Activated naive CD4-positive, alpha-beta T cell treated with anti-CD3 and anti-CD28 coated beads, Interleukin-2, amount 50 U/mL, for 16 hours (primary cell): ENCODE measurements around the gene SLCO2B1.

ENCODE experiments used
- DNase-seq: peaks from one replicate; pipeline ENCODE4 v3.0.0-alpha.2; 2020

SLCO2B1 gene

DNA sequence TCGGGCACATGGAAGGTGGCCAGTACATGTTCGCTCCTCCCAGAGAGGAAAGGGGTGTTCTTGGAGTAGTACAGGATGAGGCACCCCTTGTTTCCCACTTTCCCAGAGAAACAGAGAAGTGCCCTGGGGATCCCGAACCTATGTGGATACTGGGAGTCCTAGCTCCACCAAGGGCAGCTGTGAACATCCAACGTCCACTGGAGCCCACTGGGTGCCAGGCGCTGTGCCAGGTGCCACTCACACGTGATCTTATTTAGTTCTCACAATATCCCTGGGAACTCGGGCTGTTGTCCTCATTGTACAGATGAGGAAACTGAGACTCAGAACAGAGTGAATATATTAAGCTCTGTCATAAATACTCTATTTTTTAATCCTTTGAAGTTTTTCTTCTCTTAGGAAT is 12.0 kb downstream of the SLCO2B1 start:
- no peak for DNase-seq

DNA sequence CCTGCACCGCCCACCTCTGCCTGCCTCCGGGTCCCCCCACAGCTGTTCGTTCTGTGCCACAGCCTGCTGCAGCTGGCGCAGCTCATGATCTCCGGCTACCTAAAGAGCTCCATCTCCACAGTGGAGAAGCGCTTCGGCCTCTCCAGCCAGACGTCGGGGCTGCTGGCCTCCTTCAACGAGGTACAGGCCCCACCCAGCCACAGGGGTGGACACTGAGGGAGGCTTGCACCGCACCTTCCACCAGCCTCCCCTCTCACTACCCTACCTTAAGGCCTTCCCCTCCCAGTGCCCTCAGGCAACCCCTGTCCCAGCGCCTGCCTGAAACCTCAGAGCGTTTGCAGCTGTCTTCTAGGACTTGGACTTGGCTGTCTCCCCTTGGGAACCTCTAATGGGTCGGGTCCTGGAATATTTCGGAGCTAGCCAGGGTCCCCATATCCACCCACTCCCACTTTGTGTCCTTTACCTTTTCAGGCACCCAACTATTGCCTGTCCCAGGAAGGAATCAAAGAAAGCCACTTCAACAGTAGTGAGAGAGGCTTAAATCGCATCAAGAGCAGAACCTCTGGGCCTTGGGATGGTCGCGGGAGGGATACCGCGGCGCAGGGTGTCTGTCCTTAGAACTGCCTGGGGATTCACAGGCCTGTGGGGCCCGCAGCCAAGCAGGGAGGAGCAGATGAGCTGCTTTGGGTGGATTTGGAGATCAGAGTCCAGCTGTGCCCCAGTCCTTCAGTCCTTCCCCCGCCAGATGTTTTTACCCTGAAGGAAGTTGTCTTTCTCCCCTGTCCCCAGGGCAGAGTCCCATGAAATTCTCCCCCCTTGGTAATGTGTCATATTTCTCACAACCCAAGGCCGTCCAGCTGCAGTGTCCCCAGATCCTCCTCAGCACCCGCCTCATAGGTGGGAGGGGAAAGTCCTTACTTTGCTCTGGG is 13.3 kb downstream of the SLCO2B1 start:
- DNase-seq, result no peak

DNA sequence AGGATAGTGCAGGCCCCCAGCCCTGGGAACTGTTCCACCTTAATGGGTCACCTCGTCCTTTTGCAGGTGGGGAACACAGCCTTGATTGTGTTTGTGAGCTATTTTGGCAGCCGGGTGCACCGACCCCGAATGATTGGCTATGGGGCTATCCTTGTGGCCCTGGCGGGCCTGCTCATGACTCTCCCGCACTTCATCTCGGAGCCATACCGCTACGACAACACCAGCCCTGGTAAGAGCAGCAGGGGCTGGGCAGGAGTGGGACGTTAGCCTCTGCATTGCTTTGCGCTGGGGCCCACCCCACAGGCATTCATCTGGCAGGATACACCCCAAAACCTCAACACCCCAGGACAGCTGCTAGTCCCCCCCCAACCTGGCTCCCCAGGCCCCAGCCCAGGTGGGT is 14.8 kb downstream of the SLCO2B1 start:
- no peak for DNase-seq

DNA sequence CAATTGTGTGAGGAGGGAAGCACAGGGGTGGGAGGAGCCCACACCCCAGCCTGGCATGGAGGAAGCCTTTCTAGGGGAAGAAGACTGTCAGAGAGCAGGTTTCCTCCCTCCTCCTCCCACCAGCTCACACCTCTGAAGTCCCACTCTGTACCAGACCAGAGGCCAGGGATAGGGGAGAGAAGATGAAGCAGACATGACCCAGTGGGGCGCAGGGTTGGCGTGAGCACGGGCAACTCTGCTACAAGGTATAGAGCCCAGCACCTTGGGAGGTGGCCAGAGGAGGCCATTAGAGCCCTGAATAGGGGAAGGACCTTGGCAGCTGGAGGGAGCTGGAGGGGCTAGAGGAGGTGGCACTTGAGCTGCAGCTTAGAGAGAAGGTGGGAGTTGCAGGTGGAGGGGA is 15.9 kb downstream of the SLCO2B1 start:
- no peak for DNase-seq

DNA sequence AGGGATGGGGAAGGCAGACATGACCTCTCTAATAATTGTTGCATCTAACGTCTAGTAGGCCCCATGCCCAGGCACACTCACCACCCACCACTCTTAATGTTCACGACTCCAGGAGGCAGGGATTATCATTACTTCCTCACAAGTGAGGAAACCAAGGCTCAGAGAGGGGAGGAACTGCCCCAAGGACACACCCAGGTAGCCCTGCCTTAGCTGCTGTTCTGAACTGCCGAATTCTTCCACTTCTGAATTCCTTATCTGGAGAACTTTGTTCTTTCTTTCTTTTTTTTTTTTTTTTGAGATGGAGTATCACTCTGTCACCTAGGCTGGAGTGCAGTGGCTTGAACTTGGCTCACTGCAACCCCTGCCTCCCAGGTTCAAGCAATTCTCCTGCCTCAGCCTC is 16.7 kb downstream of the SLCO2B1 start:
- no peak for DNase-seq

DNA sequence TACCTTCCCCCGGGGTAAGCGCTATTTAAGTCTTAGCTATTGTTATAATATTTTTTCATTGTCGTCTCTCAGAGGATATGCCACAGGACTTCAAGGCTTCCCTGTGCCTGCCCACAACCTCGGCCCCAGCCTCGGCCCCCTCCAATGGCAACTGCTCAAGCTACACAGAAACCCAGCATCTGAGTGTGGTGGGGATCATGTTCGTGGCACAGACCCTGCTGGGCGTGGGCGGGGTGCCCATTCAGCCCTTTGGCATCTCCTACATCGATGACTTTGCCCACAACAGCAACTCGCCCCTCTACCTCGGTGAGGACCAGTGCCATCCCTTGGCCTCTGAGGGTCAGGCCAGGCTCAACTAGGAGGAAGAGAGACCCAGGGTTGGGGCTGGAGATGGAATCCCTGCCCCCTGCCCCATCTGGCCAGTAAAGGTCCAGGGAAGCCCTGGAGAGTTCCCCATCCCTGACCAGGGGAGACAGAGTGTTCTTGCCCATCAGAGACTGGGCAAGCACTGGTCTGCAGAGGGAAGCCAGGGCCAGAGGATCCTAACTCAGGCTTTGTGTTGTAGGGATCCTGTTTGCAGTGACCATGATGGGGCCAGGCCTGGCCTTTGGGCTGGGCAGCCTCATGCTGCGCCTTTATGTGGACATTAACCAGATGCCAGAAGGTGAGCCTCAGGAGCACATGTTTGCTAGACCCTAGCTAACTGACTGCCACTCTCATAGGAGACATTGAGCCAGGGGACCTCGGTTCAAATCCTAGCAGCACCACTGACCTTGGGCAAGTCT is 18.4 kb downstream of the SLCO2B1 start:
- DNase-seq, result no peak

DNA sequence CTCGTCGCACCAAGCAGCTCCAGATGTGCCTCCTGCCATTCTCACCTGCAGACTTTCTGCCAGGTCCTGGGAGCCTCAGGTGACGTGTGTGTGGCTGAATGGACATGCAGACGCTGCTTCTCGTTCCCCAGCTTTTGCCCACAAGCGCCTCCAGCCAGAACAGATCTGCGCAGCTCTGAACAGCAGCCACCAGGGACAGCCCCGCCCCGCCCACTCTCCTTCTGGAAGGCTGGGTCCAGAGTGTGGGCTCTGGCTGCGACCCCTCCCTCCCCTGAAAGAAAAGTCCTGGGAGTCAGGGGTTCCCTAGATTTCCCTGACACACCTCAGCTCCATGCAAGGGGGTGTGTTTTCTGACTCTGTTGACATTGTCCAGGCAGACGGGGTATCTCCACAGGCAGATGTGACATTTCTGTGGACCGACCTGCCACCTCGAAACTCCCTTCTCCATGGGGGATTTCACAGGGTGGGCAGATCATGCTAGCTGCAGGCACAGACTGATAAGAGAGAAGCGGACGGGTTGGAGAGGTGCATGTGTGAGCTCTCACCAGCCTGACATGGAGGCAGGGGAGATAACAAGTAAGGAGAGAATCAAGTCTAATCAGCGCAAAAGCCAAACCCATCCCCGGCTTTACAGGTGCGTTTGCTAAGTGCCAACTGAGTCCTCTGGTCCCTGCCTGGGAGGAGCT is 19.8 kb downstream of the SLCO2B1 start:
- DNase-seq, result no peak

GRCh38 chr11:75173336-75173735 is 22.4 kb downstream of the SLCO2B1 start:
- DNase-seq, result no peak

DNA sequence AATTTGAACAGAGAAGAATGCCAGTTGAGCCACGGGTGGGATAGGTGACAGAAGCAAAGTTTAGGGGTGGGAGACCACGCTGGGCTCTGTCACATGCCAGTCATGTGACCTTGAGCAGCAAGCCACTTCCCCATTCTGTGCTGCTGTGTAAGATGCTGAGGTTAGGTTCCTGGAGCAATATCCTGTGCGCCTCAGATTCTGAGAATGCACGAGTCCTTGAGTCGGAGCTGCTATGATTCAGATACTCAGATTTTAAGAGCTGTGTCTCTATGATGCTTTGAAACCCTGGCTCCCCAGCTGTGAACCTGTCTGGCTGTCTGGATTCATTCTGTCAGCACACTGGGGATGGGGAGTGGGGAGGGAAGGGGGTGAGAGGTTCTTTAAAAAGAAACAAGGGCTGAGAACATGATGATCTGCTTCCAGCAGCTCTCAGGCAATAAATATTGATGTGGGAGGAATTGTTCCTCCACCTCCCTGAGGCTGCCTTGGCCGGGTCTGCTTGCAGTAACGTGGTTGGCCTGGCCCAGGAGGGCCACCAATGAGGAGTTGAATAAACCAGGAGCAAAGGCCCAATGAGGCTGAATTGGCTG is 24.0 kb downstream of the SLCO2B1 start:
- no peak for DNase-seq

DNA sequence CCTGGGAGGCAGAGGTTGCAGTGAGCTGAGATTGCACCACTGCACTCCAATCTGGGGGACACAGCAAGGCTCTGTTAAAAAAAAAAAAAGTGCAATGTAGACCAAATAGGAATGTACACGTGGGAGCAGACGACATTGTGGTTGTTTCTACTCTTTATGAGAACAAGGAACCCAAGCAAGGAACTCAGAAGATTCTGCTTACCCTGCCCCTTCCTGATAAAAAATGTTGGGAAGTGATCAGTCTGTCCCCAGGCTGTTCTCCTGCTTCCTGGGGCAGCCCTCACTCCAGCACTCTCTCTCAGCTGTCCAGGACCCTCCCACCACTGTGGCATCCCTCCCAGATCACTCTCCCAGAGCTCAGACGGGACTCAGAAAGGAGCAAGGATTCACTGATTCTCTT is 31.8 kb downstream of the SLCO2B1 start:
- no peak for DNase-seq

- DNase-seq, result no peak
Observed at GRCh38 chr11:75184051-75184450, 33.1 kb downstream of the SLCO2B1 start.

DNA sequence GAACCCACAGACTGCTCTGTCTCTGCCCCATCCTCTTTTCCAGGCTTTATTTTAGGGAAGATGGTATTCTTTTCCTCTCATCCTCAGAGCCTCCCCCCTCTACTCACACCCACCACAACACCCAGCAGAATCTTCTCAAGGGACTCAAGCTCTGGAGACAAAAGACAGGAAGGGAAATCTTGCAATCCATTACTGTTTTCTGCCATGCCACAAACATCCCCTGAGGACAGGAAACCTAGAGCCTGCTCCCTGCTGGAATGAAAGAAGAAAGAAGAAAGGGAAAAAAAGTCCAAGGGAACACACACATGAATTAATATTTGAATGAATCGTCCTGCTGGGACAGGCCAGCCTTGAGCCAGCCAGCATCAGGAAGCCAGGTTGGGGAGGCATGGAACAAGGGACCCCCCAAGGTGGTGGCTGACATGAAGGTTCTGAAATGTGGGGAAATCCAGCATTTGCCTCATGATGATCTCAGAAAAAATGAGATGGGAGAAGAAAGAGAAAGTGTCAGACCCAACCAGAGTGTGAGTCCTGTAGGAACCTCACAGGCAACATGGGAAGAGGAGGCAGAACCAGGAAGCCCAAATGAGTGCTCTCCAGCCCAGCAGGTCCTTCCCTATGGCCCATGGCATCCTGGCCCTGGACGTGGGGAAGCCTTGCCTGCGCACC is 34.0 kb downstream of the SLCO2B1 start:
- DNase-seq, result no peak

GRCh38 chr11:75185866-75186265 is 35.0 kb downstream of the SLCO2B1 start:
- no peak for DNase-seq

DNA sequence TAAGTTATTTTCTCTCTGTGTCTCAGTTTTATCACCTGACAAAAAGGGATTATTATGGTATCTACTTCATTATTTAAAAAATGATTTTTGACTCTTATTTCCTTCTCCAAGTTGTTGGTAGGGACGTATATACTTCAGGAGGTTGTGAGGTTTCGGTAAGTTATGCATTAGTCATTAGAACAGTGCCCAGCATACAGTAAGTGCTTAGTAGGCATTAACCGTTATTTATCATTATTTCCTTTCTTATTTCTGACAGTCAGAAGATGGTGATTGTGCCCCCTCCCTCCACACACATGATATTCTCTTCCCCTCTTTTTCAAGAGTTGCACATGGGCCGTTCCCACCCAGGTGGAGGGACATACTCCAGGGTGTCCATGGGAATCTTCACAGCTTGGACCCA is 36.1 kb downstream of the SLCO2B1 start:
- DNase-seq, result no peak

- no peak for DNase-seq
Observed at GRCh38 chr11:75188671-75189070, 37.8 kb downstream of the SLCO2B1 start.

- DNase-seq, result no peak
Observed at GRCh38 chr11:75189108-75189507, 38.2 kb downstream of the SLCO2B1 start.

- DNase-seq, result no peak
Observed at GRCh38 chr11:75189911-75190310, 39.0 kb downstream of the SLCO2B1 start.

- no peak for DNase-seq
Observed at GRCh38 chr11:75190652-75191329, 39.9 kb downstream of the SLCO2B1 start.

GRCh38 chr11:75191330-75191717 is 40.4 kb downstream of the SLCO2B1 start:
- DNase-seq, result no peak

- DNase-seq, result no peak
Observed at GRCh38 chr11:75193271-75193670, 42.4 kb downstream of the SLCO2B1 start.

GRCh38 chr11:75193711-75194110 is 42.8 kb downstream of the SLCO2B1 start:
- no peak for DNase-seq

DNA sequence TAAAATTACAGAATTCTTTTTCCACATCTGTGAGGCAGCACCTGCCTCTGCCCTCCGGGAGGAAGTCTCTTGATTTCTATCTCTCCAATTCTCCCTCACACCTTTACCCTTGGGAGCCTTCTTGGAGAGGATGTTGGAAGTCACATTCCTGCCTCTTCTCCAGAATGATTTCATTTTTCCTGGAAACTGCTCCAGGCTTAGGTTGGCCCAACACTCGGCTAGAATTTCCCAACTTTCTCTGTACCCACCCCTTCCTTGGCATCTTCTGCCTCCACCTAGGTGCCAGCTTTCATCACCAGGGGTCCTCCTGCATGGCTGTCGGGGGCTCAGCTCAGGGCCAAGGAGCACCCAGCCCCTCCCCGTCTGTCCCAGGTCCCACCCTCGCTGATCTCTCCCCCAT is 43.2 kb downstream of the SLCO2B1 start:
- DNase-seq, result no peak
